ENCODE measurements around the gene VCAN.

VCAN gene

GRCh38 chr5:83549674-83550073 lies 78.1 kb downstream of the VCAN start:
- no peak overlapping the region for H3K4me3 ChIP-seq (ENCODE audit: low read length)
- no peaks in the 10 kb centered on the region for H3K9me2 ChIP-seq (replicated peaks; ENCODE audit: insufficient read depth, low read length)
- no peaks in the 10 kb centered on the region for H3K4me1 ChIP-seq (ENCODE audit: low read length)
- TF ChIP-seq EZH2 (optimal IDR thresholded peaks at IDR 0.05; ENCODE audit: low read depth, low read length) = no peak
- TF ChIP-seq EZH2phosphoT487 (IDR thresholded peaks at IDR 0.05; ENCODE audit: low read length) = no peak
- TF ChIP-seq CTCF (IDR thresholded peaks at IDR 0.05; ENCODE audit: low read length) = no peak
- no peaks in the 10 kb centered on the region for H3F3A ChIP-seq (ENCODE audit: insufficient read depth, low read length)
- H3K4me2 ChIP-seq (ENCODE audit: low read depth, low read length) = no peak overlapping the region
- no peaks in the 10 kb centered on the region for H4K20me1 ChIP-seq (ENCODE audit: insufficient read depth, low read length)
- H3K79me2 ChIP-seq (ENCODE audit: low read length) = no peaks in the 10 kb centered on the region
- no peak overlapping the region for H3K9ac ChIP-seq (ENCODE audit: low read length)
- no peak for DNase-seq
- no peak overlapping the region for H2AFZ ChIP-seq (ENCODE audit: low read length)
- no peaks in the 10 kb centered on the region for H3K9me3 ChIP-seq (replicated peaks; ENCODE audit: insufficient read depth, low read length)
- no peaks in the 10 kb centered on the region for H3K36me3 ChIP-seq (replicated peaks; ENCODE audit: insufficient read depth, low read length)
- no peak overlapping the region for H3K27ac ChIP-seq (ENCODE audit: low read length)
- no peaks in the 10 kb centered on the region for H3K27me3 ChIP-seq (replicated peaks; ENCODE audit: insufficient read depth, low read length)

GRCh38 chr5:83551821-83552220 lies 80.3 kb downstream of the VCAN start:
- no peak for DNase-seq
- no peaks in the 10 kb centered on the region for H3K36me3 ChIP-seq (replicated peaks; ENCODE audit: insufficient read depth, low read length)
- H3K9me3 ChIP-seq (replicated peaks; ENCODE audit: insufficient read depth, low read length) = no peaks in the 10 kb centered on the region
- no peaks in the 10 kb centered on the region for H3K4me1 ChIP-seq (ENCODE audit: low read length)
- no peaks in the 10 kb centered on the region for H3K79me2 ChIP-seq (ENCODE audit: low read length)
- no peaks in the 10 kb centered on the region for H4K20me1 ChIP-seq (ENCODE audit: insufficient read depth, low read length)
- no peak overlapping the region for H3K4me3 ChIP-seq (ENCODE audit: low read length)
- no peak overlapping the region for H3K27ac ChIP-seq (ENCODE audit: low read length)
- no peaks in the 10 kb centered on the region for H3F3A ChIP-seq (ENCODE audit: insufficient read depth, low read length)
- no peaks in the 10 kb centered on the region for H3K27me3 ChIP-seq (replicated peaks; ENCODE audit: insufficient read depth, low read length)
- no peak overlapping the region for H3K4me2 ChIP-seq (ENCODE audit: low read depth, low read length)
- no peak for TF ChIP-seq EZH2 (optimal IDR thresholded peaks at IDR 0.05; ENCODE audit: low read depth, low read length)
- no peak for TF ChIP-seq EZH2phosphoT487 (IDR thresholded peaks at IDR 0.05; ENCODE audit: low read length)
- TF ChIP-seq CTCF (IDR thresholded peaks at IDR 0.05; ENCODE audit: low read length) = no peak
- H3K9ac ChIP-seq (ENCODE audit: low read length) = no peak overlapping the region
- no peaks in the 10 kb centered on the region for H3K9me2 ChIP-seq (replicated peaks; ENCODE audit: insufficient read depth, low read length)
- H2AFZ ChIP-seq (ENCODE audit: low read length) = no peak overlapping the region

- Histone ChIP-seq H3K79me2 (ENCODE audit: low read length) (no peaks in the 10 kb centered on the region), H3K4me2 (ENCODE audit: low read depth, low read length) (no peak overlapping the region), H2AFZ (ENCODE audit: low read length) (no peak overlapping the region), H3K9me3 (replicated peaks; ENCODE audit: insufficient read depth, low read length) (no peaks in the 10 kb centered on the region), H3F3A (ENCODE audit: insufficient read depth, low read length) (no peaks in the 10 kb centered on the region), H3K9ac (ENCODE audit: low read length) (no peak overlapping the region), H3K9me2 (replicated peaks; ENCODE audit: insufficient read depth, low read length) (no peaks in the 10 kb centered on the region), H3K4me1 (ENCODE audit: low read length) (no peaks in the 10 kb centered on the region), H4K20me1 (ENCODE audit: insufficient read depth, low read length) (no peaks in the 10 kb centered on the region), H3K36me3 (replicated peaks; ENCODE audit: insufficient read depth, low read length) (no peaks in the 10 kb centered on the region), H3K4me3 (ENCODE audit: low read length) (no peak overlapping the region), H3K27me3 (replicated peaks; ENCODE audit: insufficient read depth, low read length) (no peaks in the 10 kb centered on the region), H3K27ac (ENCODE audit: low read length) (no peak overlapping the region)
- DNase-seq = no peak
- TF ChIP-seq CTCF (IDR thresholded peaks at IDR 0.05; ENCODE audit: low read length) (no peak), EZH2phosphoT487 (IDR thresholded peaks at IDR 0.05; ENCODE audit: low read length) (no peak), EZH2 (optimal IDR thresholded peaks at IDR 0.05; ENCODE audit: low read depth, low read length) (no peak)
These were observed 80.7 kb downstream of the VCAN start for GRCh38 chr5:83552275-83552674.

Measured in MM.1S (cell line).